Gastroesophageal sphincter (tissue), 4 donors: Measurements from ENCODE around the gene CENPB. TPM values are rescaled to one million over a fixed set of nuclear protein-coding genes. Genes with fewer than 3 reads are reported as not detected.

Experiments used
- ATAC-seq: fragments of 150-250 bp; one replicate; pipeline ENCODE4 v1.9.1; 2016; ENCODE audit warnings: mild to moderate bottlenecking, moderate library complexity
- H3K27ac ChIP-seq, 4 donors: fragments of 200-600 bp; sonication (generic) in 3 of 4; 1 replicate in 3 of 4; 2 replicates in 1 of 4; pipeline ENCODE4 v1.5.1; 2016 to 2019
- H3K27me3 ChIP-seq: fragments of 200-600 bp; sonication (generic); one replicate; pipeline ENCODE4 v1.5.1; 2019
- H3K36me3 ChIP-seq, 2 donors: fragments of 200-600 bp; sonication (generic); one replicate each; pipeline ENCODE4 v1.5.1; 2019; ENCODE audit warnings: control low read depth in 1 of 2
- H3K4me1 ChIP-seq, 3 donors: fragments of 200-600 bp; sonication (generic); 1 replicate in 2 of 3; 2 replicates in 1 of 3; pipeline ENCODE4 v1.5.1; 2016 to 2019; ENCODE audit warnings: control low read depth in 2 of 3
- H3K4me3 ChIP-seq, 2 donors: fragments of 200-600 bp; sonication (generic); one replicate each; pipeline ENCODE4 v1.5.1; 2019; ENCODE audit warnings: mild to moderate bottlenecking in 1 of 2, moderate library complexity in 1 of 2
- H3K9me3 ChIP-seq, 3 donors: fragments of 200-600 bp; sonication (generic); one replicate each; pipeline ENCODE4 v1.5.1; 2017 to 2019; ENCODE audit warnings: control low read depth in 2 of 3
- CTCF ChIP-seq, 4 experiments: fragments of 200-600 bp in 2 of 4; fragments of 450-650 bp in 2 of 4; sonication (generic) in 1 of 4; IDR thresholded peaks; one replicate each; pipeline ENCODE4 v1.5.1; 2017 to 2019; ENCODE audit warnings: antibody characterized with exemption in 4 of 4, mild to moderate bottlenecking in 2 of 4, moderate library complexity in 2 of 4
- EP300 ChIP-seq: sonication (generic); formaldehyde crosslinking; IDR thresholded peaks from one replicate; pipeline ENCODE4 v1.6.1; 2017; ENCODE audit warnings: antibody characterized with exemption, mild to moderate bottlenecking
- POLR2A ChIP-seq, 2 donors: fragments of 450-650 bp; IDR thresholded peaks; one replicate each; pipeline ENCODE4 v1.6.1; 2017; ENCODE audit warnings: antibody characterized with exemption in 2 of 2, mild to moderate bottlenecking in 2 of 2, moderate library complexity in 1 of 2
- POLR2AphosphoS5 ChIP-seq: sonication (generic); formaldehyde crosslinking; IDR thresholded peaks from one replicate; pipeline ENCODE4 v1.6.1; 2017; ENCODE audit warnings: antibody characterized with exemption
- WGBS, 2 donors: methylation state at CpG; one replicate each; pipeline ENCODE4 v1.1.5; 2018; ENCODE audit warnings: low coverage in 1 of 2; 5-methylcytosine and 5-hydroxymethylcytosine counted together
- total RNA-seq, 4 donors: library from RNA; depleted of rRNA; stranded (reverse); fragments of >200 nt; gene quantifications; one replicate each; pipeline ENCODE4 v1.1.0, GENCODE V29; 2016

Gene CENPB
- total RNA-seq, 4 donors from 2014 or later, result 134 to 200 (median 139) TPM

- no peaks in the 10 kb centered on the region for H3K27me3 ChIP-seq
- no peak for ATAC-seq
- H3K4me1 ChIP-seq, result peaks cover 2 to 78% (median 30%) of the 10 kb centered on the region in 3 donors
- peak overlapping the region; percentile 61 to 76 for H3K4me3 ChIP-seq
- no peaks in the 10 kb centered on the region for H3K9me3 ChIP-seq
- H3K27ac ChIP-seq, result peak overlapping the region; percentile 11 to 96 (median 92)
- TF ChIP-seq CTCF (IDR thresholded peaks at IDR 0.05) (no peak), POLR2AphosphoS5 (no peak), EP300 (no peak), POLR2A (IDR thresholded peaks at IDR 0.05) (peak in 1 of 2 donors; percentile 12)
- WGBS, 2 donors, result 16% methylated on average over 5 of the region's 9 CpGs; no CpG with 5 or more reads in 1 of the 2 donors
- H3K36me3 ChIP-seq, result no peaks in the 10 kb centered on the region
Observed at GRCh38 chr20:3766422-3767109, 20.0 kb downstream of the CENPB start.

- peak overlapping the region in 3 of 4 donors; percentile 89 to 96 (median 96) for H3K27ac ChIP-seq
- no peak for ATAC-seq
- H3K4me1 ChIP-seq, result peaks cover 2 to 90% (median 30%) of the 10 kb centered on the region in 3 donors
Observed at GRCh38 chr20:3765171-3765882, 21.2 kb downstream of the CENPB start.

GRCh38 chr20:3764659-3765058 lies 21.9 kb downstream of the CENPB start:
- 72% methylated on average over 3 of the region's 3 CpGs; no CpG with 5 or more reads in 1 of the 2 donors for WGBS, 2 donors
- Histone ChIP-seq H3K4me1 (peaks cover 2 to 93% (median 30%) of the 10 kb centered on the region in 3 donors), H3K4me3 (peak overlapping the region in 1 of 2 donors; percentile 1), H3K36me3 (peaks cover 0 to under 1% of the 10 kb centered on the region in 2 donors), H3K27ac (peak overlapping the region in 3 of 4 donors; percentile 59 to 96 (median 96)), H3K27me3 (no peaks in the 10 kb centered on the region), H3K9me3 (no peaks in the 10 kb centered on the region)
- ATAC-seq, result no peak
- TF ChIP-seq POLR2A (IDR thresholded peaks at IDR 0.05) (no peak), EP300 (no peak), CTCF (IDR thresholded peaks at IDR 0.05) (no peak), POLR2AphosphoS5 (no peak)

More at GRCh38 chr20:3765171-3765882, 21.2 kb downstream of the CENPB start:
- Histone ChIP-seq H3K9me3 (no peaks in the 10 kb centered on the region), H3K36me3 (no peaks in the 10 kb centered on the region), H3K4me3 (peak overlapping the region in 1 of 2 donors; percentile 76), H3K27me3 (no peaks in the 10 kb centered on the region)
- no CpG with 5 or more reads among the region's 3 CpGs for WGBS, 2 donors
- TF ChIP-seq CTCF (IDR thresholded peaks at IDR 0.05) (no peak), POLR2AphosphoS5 (no peak), EP300 (no peak), POLR2A (IDR thresholded peaks at IDR 0.05) (no peak)

- Histone ChIP-seq H3K27ac (peak overlapping the region in 3 of 4 donors; percentile 59 to 96 (median 96)), H3K4me1 (peaks cover 0 to 94% (median 27%) of the 10 kb centered on the region in 3 donors), H3K36me3 (peaks cover 0 to 8% of the 10 kb centered on the region in 2 donors), H3K27me3 (no peaks in the 10 kb centered on the region), H3K9me3 (no peaks in the 10 kb centered on the region), H3K4me3 (peak overlapping the region in 1 of 2 donors; percentile 1)
- ATAC-seq, result no peak
- WGBS, 2 donors, result 83 to 84% methylated on average over 2 to 5 of the region's 8 CpGs
- TF ChIP-seq EP300 (no peak), POLR2AphosphoS5 (no peak), CTCF (IDR thresholded peaks at IDR 0.05) (no peak)
Observed at GRCh38 chr20:3763671-3764601, 22.6 kb downstream of the CENPB start.
